HepG2 (cell line): ENCODE results near the gene UCKL1. TPM values are rescaled to one million over a fixed set of nuclear protein-coding genes. Genes with fewer than 3 reads are reported as not detected.
A peak's percentile ranks its signal among the peaks of the same experiment; 100 is the strongest.

ENCODE experiments used
- CENPT ChIP-seq: sonication (generic); formaldehyde crosslinking; IDR thresholded peaks from 2 replicates; pipeline ENCODE4 v1.8.0; 2022; ENCODE audit warnings: low read depth, mild to moderate bottlenecking, moderate library complexity, missing genetic modification reagents
- CHCHD3 ChIP-seq: sonication (generic); formaldehyde crosslinking; IDR thresholded peaks from 2 replicates; pipeline ENCODE4 v1.8.0; 2022; ENCODE audit warnings: mild to moderate bottlenecking, missing genetic modification reagents, moderate library complexity
- FOXA1 ChIP-seq, 2 experiments: fragments of 450-650 bp in 1 of 2; sonication (generic) in 1 of 2; formaldehyde crosslinking in 1 of 2; IDR thresholded peaks; 2 replicates each; pipeline versions ENCODE4 v1.4.0 to v1.6.1; 2016 to 2020; ENCODE audit warnings: missing genetic modification reagents in 1 of 2
- RBM22 ChIP-seq: fragments of 200-400 bp; formaldehyde crosslinking; optimal IDR thresholded peaks from 2 replicates; pipeline ENCODE3; 2017; ENCODE audit warnings: mild to moderate bottlenecking, low read length, moderate library complexity
- TAF15 ChIP-seq: fragments of 200-400 bp; formaldehyde crosslinking; IDR thresholded peaks from one replicate; pipeline ENCODE4 v1.6.1; 2018; ENCODE audit warnings: mild to moderate bottlenecking, low read depth, low read length; ENCODE audit not compliant: poor library complexity, severe bottlenecking
- THAP11 ChIP-seq: IDR thresholded peaks from 2 replicates; pipeline ENCODE4 v1.6.1; 2016; ENCODE audit warnings: missing biosample characterization, missing genetic modification reagents
- ZFP90 ChIP-seq: sonication (generic); formaldehyde crosslinking; IDR thresholded peaks from 2 replicates; pipeline ENCODE4 v1.8.0; 2022; ENCODE audit warnings: missing genetic modification reagents, mild to moderate bottlenecking, inconsistent platforms, borderline replicate concordance
- ZNF138 ChIP-seq: sonication (generic); formaldehyde crosslinking; IDR thresholded peaks from 2 replicates; pipeline ENCODE4 v1.5.0; 2020; ENCODE audit warnings: mild to moderate bottlenecking, low read depth, missing genetic modification reagents
- ZNF274 ChIP-seq: sonication (generic); formaldehyde crosslinking; IDR thresholded peaks from 2 replicates; pipeline ENCODE4 v1.5.1; 2020; ENCODE audit warnings: mild to moderate bottlenecking, missing genetic modification reagents
- ZNF33B ChIP-seq: sonication (generic); formaldehyde crosslinking; IDR thresholded peaks from 2 replicates; pipeline ENCODE4 v1.5.1; 2020; ENCODE audit warnings: mild to moderate bottlenecking, missing genetic modification reagents
- ZNF552 ChIP-seq: sonication (generic); formaldehyde crosslinking; IDR thresholded peaks from 2 replicates; pipeline ENCODE4 v1.9.0; 2022; ENCODE audit warnings: missing genetic modification reagents, mild to moderate bottlenecking, borderline replicate concordance
- ZSCAN29 ChIP-seq: sonication (generic); formaldehyde crosslinking; conservative IDR thresholded peaks from 2 replicates; pipeline ENCODE4 v1.4.0; 2020; ENCODE audit warnings: mild to moderate bottlenecking, missing genetic modification reagents
- polyA plus RNA-seq, 8 experiments: library from polyadenylated mRNA; depleted of rRNA in 3 of 8; stranded (reverse) in 7 of 8; unstranded in 1 of 8; fragments of >200 nt; fragmentation: Illumina TruSeq in 4 of 8; extraction: Trizol in 4 of 8; gene quantifications; 2 replicates each; pipeline versions ENCODE4 v1.2.1 to v1.2.3, GENCODE V29; 2011 to 2016; ENCODE audit warnings: low read depth in 4 of 8, missing spikeins in 1 of 8, mixed read lengths in 1 of 8; ENCODE audit not compliant: insufficient read depth in 1 of 8
- total RNA-seq, 5 experiments: library from RNA; depleted of rRNA; stranded (reverse); fragments of >200 nt; fragmentation: Illumina TruSeq; extraction: Trizol; gene quantifications; 2 replicates each; pipeline ENCODE4 v1.2.3, GENCODE V29; 2016; ENCODE audit warnings: low read depth in 1 of 5
- TF ChIP-seq, protein P1 (sequence below): sonication (generic); formaldehyde crosslinking; IDR thresholded peaks from 2 replicates; pipeline ENCODE4 v1.5.0; 2020; ENCODE audit warnings: mild to moderate bottlenecking, missing genetic modification reagents, borderline replicate concordance

Gene UCKL1
- total and polyA plus RNA-seq, 2 of the 13 experiments (the other 11 are each of a cell fraction or from before 2014, with no cell fraction given), result 50.2 to 126 TPM

- TF ChIP-seq ZNF552 (CRISPR knock-in tag), result no peak
- TF ChIP-seq CHCHD3 (CRISPR knock-in tag), result no peak
- no peak for TF ChIP-seq FOXA1 (IDR thresholded peaks at IDR 0.05)
- no peak for TF ChIP-seq FOXA1 (CRISPR knock-in tag; IDR thresholded peaks at IDR 0.05)
- 0 out of 2 replicates have a peak, but pooled peaks have one; percentile 42 for TF ChIP-seq ZNF274 (CRISPR knock-in tag)
- no peak for TF ChIP-seq THAP11
- TF ChIP-seq TAF15, result no peak
- no peak for TF ChIP-seq CENPT (CRISPR knock-in tag)
- TF ChIP-seq ZNF33B (CRISPR knock-in tag), result no peak
- no peak for TF ChIP-seq ZNF138 (CRISPR knock-in tag)
- no peak for TF ChIP-seq ZSCAN29 (CRISPR knock-in tag)
- TF ChIP-seq, protein P1, sequence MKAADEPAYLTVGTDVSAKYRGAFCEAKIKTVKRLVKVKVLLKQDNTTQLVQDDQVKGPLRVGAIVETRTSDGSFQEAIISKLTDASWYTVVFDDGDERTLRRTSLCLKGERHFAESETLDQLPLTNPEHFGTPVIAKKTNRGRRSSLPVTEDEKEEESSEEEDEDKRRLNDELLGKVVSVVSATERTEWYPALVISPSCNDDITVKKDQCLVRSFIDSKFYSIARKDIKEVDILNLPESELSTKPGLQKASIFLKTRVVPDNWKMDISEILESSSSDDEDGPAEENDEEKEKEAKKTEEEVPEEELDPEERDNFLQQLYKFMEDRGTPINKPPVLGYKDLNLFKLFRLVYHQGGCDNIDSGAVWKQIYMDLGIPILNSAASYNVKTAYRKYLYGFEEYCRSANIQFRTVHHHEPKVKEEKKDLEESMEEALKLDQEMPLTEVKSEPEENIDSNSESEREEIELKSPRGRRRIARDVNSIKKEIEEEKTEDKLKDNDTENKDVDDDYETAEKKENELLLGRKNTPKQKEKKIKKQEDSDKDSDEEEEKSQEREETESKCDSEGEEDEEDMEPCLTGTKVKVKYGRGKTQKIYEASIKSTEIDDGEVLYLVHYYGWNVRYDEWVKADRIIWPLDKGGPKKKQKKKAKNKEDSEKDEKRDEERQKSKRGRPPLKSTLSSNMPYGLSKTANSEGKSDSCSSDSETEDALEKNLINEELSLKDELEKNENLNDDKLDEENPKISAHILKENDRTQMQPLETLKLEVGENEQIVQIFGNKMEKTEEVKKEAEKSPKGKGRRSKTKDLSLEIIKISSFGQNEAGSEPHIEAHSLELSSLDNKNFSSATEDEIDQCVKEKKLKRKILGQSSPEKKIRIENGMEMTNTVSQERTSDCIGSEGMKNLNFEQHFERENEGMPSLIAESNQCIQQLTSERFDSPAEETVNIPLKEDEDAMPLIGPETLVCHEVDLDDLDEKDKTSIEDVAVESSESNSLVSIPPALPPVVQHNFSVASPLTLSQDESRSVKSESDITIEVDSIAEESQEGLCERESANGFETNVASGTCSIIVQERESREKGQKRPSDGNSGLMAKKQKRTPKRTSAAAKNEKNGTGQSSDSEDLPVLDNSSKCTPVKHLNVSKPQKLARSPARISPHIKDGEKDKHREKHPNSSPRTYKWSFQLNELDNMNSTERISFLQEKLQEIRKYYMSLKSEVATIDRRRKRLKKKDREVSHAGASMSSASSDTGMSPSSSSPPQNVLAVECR (CRISPR knock-in tag), result 0 out of 2 replicates have a peak, but pooled peaks have one; percentile 16
- 0 out of 2 replicates have a peak, but pooled peaks have one; percentile 32 for TF ChIP-seq ZFP90
- peak; percentile 13 for TF ChIP-seq RBM22
Measured at GRCh38 chr20:63943808-63944077, 12.5 kb downstream of the UCKL1 start (continued).
